Gastroesophageal sphincter (tissue), 3 donors: Measurements from ENCODE around the gene GINS3.

Experiments
- CTCF ChIP-seq, 4 experiments: fragments of 200-600 bp in 2 of 4; fragments of 450-650 bp in 2 of 4; sonication (generic) in 1 of 4; IDR thresholded peaks; one replicate each; pipeline ENCODE4 v1.5.1; 2017 to 2019; ENCODE audit warnings: antibody characterized with exemption in 4 of 4, mild to moderate bottlenecking in 2 of 4, moderate library complexity in 2 of 4
- EP300 ChIP-seq: sonication (generic); formaldehyde crosslinking; IDR thresholded peaks from one replicate; pipeline ENCODE4 v1.6.1; 2017; ENCODE audit warnings: antibody characterized with exemption, mild to moderate bottlenecking
- POLR2A ChIP-seq, 2 donors: fragments of 450-650 bp; IDR thresholded peaks; one replicate each; pipeline ENCODE4 v1.6.1; 2017; ENCODE audit warnings: antibody characterized with exemption in 2 of 2, mild to moderate bottlenecking in 2 of 2, moderate library complexity in 1 of 2
- POLR2AphosphoS5 ChIP-seq: sonication (generic); formaldehyde crosslinking; IDR thresholded peaks from one replicate; pipeline ENCODE4 v1.6.1; 2017; ENCODE audit warnings: antibody characterized with exemption

GRCh38 chr16:58443783-58444182, 51.5 kb downstream of the GINS3 start:
- no peak for TF ChIP-seq CTCF (IDR thresholded peaks at IDR 0.05)
- no peak for TF ChIP-seq POLR2A (IDR thresholded peaks at IDR 0.05)
- TF ChIP-seq POLR2AphosphoS5: no peak
- TF ChIP-seq EP300: no peak
